Liver (tissue), 9 donors: ENCODE measurements around the gene SUN2. TPM values are rescaled to one million over a fixed set of nuclear protein-coding genes. Genes with fewer than 3 reads are reported as not detected.

Experiments
- DNase-seq: peaks from one replicate; pipeline ENCODE4 v3.0.0-alpha.2; 2017; ENCODE audit warnings: low spot score
- H3K27ac ChIP-seq, 2 donors: one replicate each; pipeline ENCODE4 v1.7.0; 2013; ENCODE audit warnings: inconsistent platforms in 2 of 2, low read length in 2 of 2, control low read depth in 1 of 2, low read depth in 1 of 2, mild to moderate bottlenecking in 1 of 2
- H3K27me3 ChIP-seq, 4 donors: one replicate each; pipeline versions ENCODE4 v1.6.1 to v1.7.0; 2013; ENCODE audit warnings: low read length in 3 of 4, inconsistent platforms in 1 of 4, mild to moderate bottlenecking in 1 of 4, moderate library complexity in 1 of 4; ENCODE audit not compliant: control insufficient read depth in 4 of 4, insufficient read depth in 4 of 4
- H3K36me3 ChIP-seq, 4 donors: one replicate each; pipeline versions ENCODE4 v1.6.1 to v1.7.0; 2013; ENCODE audit warnings: low read length in 3 of 4, mild to moderate bottlenecking in 3 of 4, low read depth in 1 of 4, moderate library complexity in 1 of 4; ENCODE audit not compliant: control insufficient read depth in 4 of 4, insufficient read depth in 3 of 4
- H3K4me1 ChIP-seq, 4 donors: one replicate each; pipeline versions ENCODE4 v1.6.1 to v1.7.0; 2013; ENCODE audit warnings: low read length in 3 of 4, mild to moderate bottlenecking in 3 of 4, moderate library complexity in 1 of 4; ENCODE audit not compliant: control insufficient read depth in 4 of 4, insufficient read depth in 4 of 4
- H3K4me3 ChIP-seq, 3 donors: one replicate each; pipeline versions ENCODE4 v1.6.1 to v1.7.0; 2013; ENCODE audit warnings: low read length in 3 of 3, control low read depth in 1 of 3, low read depth in 1 of 3, mild to moderate bottlenecking in 1 of 3
- H3K9ac ChIP-seq, 2 donors: one replicate each; pipeline ENCODE4 v1.7.0; 2013; ENCODE audit warnings: low read length in 2 of 2, mild to moderate bottlenecking in 2 of 2, moderate library complexity in 2 of 2, control low read depth in 1 of 2, low read depth in 1 of 2
- H3K9me3 ChIP-seq, 4 donors: one replicate each; pipeline versions ENCODE4 v1.6.1 to v1.7.0; 2013; ENCODE audit warnings: low read length in 3 of 4; ENCODE audit not compliant: control insufficient read depth in 4 of 4
- EGR1 ChIP-seq, 2 donors: IDR thresholded peaks; 2 replicates each; pipeline ENCODE4 v1.6.1; 2016 to 2018; ENCODE audit warnings: antibody characterized with exemption in 2 of 2, low read depth in 2 of 2
- FOXA2 ChIP-seq: IDR thresholded peaks from 2 replicates; pipeline ENCODE4 v1.6.1; 2016; ENCODE audit warnings: antibody characterized with exemption
- GABPA ChIP-seq, 2 donors: IDR thresholded peaks in 1 of 2; conservative IDR thresholded peaks in 1 of 2; 2 replicates each; pipeline ENCODE4 v1.6.1; 2016; ENCODE audit warnings: antibody characterized with exemption in 2 of 2, mild to moderate bottlenecking in 1 of 2, moderate library complexity in 1 of 2
- HNF4A ChIP-seq, 2 donors: conservative IDR thresholded peaks; 2 replicates each; pipeline ENCODE4 v1.6.1; 2016; ENCODE audit warnings: antibody characterized with exemption in 2 of 2, mild to moderate bottlenecking in 2 of 2
- JUND ChIP-seq, 2 donors: IDR thresholded peaks; 2 replicates each; pipeline ENCODE4 v1.6.1; 2016; ENCODE audit warnings: antibody characterized with exemption in 2 of 2
- MAX ChIP-seq: IDR thresholded peaks from 2 replicates; pipeline ENCODE4 v1.6.1; 2016; ENCODE audit warnings: antibody characterized with exemption
- RAD21 ChIP-seq, 2 donors: IDR thresholded peaks; 2 replicates each; pipeline ENCODE4 v1.6.1; 2016; ENCODE audit warnings: antibody characterized with exemption in 2 of 2, mild to moderate bottlenecking in 2 of 2
- SP1 ChIP-seq: IDR thresholded peaks from 2 replicates; pipeline ENCODE4 v1.6.1; 2018; ENCODE audit warnings: antibody characterized with exemption, mild to moderate bottlenecking
- YY1 ChIP-seq: IDR thresholded peaks from 2 replicates; pipeline ENCODE4 v1.6.1; 2016; ENCODE audit warnings: antibody characterized with exemption, mild to moderate bottlenecking
- ZBTB33 ChIP-seq: IDR thresholded peaks from 2 replicates; pipeline ENCODE4 v1.6.1; 2016; ENCODE audit warnings: antibody characterized with exemption
- WGBS: extraction: QIAGEN DNeasy Blood & Tissue Kit; methylation state at CpG from one replicate; pipeline ENCODE4 v1.1.7; 2013; 5-methylcytosine and 5-hydroxymethylcytosine counted together
- polyA plus RNA-seq, 2 donors: library from polyadenylated mRNA; stranded (reverse) in 1 of 2; unstranded in 1 of 2; fragments of 200-250 nt in 1 of 2; fragments of >200 nt in 1 of 2; fragmentation: Nextera tagmentation in 1 of 2; extraction: Ambion mirVana in 1 of 2; gene quantifications; one replicate each; pipeline versions ENCODE4 v1.2.1 to v1.2.3, GENCODE V29; 2013 to 2015
- total RNA-seq, 2 donors: library from RNA; depleted of rRNA; stranded (reverse); fragments of >200 nt; gene quantifications; one replicate each; pipeline ENCODE4 v1.2.3, GENCODE V29; 2014
- TF ChIP-seq, protein P1 (sequence below): fragments of 150-350 bp; IDR thresholded peaks from 2 replicates; pipeline ENCODE4 v1.5.1; 2017; ENCODE audit warnings: improper control_type of control experiment, low read depth, low read length; ENCODE audit not compliant: missing input control
- donor health status: healthy.
- donor health status: healthy.
- donor health status: healthy.
- donor health status: healthy.
- donor health status: healthy.

The SUN2 gene
- total and polyA plus RNA-seq, 4 donors: 13.1 to 170 (median 81.5) TPM

DNA sequence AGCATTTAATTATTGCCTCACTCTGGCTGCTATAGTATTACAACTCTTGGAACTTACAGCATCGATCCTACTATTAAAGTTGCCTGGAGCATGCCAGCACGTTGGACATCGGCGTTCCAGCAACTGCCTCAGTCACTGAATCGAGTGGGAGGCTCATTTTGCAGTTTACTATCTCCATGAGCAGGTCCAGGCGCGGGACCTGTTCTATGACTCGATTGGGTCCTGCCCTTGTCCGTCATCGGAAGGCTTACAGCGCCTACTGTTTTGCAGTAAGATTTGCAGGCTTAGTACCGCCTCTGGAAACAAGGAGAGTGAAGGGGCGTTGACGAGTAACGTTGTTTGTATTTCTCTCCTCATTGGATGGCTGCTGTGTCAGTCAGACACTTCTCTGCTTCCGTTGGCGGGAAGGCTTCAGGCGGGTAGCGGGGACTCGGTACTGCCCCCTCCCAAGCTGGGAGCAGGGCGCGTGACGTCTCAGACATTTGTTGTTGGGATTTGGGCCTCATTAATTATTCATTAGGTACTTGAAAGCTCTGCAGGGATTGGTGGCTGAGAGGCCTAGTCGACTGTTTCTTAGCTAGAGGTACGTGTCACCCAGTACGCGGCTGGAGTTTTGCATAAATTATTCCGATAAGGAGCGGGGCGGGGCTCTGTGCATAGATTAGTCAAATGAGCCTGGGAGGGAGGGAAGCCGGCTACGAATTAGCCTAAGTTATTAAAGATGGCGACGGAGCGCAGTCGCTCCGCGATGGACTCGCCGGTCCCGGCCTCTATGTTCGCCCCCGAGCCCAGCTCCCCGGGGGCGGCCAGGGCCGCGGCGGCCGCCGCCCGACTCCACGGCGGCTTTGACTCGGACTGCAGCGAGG, 50.3 kb downstream of the SUN2 start, which contains the start of gene GTPBP1 (continued):
- TF ChIP-seq JUND (IDR thresholded peaks at IDR 0.05) (peak; percentile 68 to 83), FOXA2 (no peak), ZBTB33 (peak; percentile 83)
- TF ChIP-seq, protein P1, sequence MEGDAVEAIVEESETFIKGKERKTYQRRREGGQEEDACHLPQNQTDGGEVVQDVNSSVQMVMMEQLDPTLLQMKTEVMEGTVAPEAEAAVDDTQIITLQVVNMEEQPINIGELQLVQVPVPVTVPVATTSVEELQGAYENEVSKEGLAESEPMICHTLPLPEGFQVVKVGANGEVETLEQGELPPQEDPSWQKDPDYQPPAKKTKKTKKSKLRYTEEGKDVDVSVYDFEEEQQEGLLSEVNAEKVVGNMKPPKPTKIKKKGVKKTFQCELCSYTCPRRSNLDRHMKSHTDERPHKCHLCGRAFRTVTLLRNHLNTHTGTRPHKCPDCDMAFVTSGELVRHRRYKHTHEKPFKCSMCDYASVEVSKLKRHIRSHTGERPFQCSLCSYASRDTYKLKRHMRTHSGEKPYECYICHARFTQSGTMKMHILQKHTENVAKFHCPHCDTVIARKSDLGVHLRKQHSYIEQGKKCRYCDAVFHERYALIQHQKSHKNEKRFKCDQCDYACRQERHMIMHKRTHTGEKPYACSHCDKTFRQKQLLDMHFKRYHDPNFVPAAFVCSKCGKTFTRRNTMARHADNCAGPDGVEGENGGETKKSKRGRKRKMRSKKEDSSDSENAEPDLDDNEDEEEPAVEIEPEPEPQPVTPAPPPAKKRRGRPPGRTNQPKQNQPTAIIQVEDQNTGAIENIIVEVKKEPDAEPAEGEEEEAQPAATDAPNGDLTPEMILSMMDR: peak; percentile 25

DNA sequence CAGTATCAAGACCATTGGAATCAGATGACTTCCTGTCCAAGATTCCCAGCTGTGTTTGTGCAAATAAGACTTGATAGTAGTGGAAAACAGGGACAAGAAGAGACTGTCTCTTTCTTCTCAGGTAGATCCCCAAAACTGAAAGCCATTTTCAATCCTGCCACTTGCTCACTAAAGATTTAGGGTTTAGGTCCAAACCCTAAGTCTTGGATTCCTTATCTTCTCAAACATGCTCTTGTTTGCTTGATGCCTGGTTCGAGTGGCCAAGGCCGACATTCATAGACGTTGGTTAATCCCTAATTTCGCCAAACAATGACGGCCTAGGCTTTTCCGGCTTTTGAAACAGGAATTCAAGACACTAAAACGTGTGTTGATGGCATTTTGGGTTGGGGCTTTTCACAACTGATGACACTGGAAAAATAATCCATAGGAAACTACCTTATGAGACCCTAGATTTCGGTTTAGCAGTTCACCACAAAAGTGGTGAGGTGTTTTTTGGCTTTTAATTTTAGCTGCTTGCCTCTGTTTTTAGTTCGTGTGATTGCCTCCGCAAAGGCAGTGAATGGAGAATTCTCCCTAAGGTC, 51.1 kb downstream of the SUN2 start:
- H3K4me1 ChIP-seq: peaks cover 0 to 37% (median 21%) of the 10 kb centered on the region in 4 donors
- DNase-seq: no peak
- H3K36me3 ChIP-seq: peaks cover 0 to 4% (median under 1%) of the 10 kb centered on the region in 4 donors
- no peaks in the 10 kb centered on the region for H3K9me3 ChIP-seq
- no peak for TF ChIP-seq MAX
- no peak for TF ChIP-seq FOXA2
- no peak for TF ChIP-seq GABPA (IDR thresholded peaks at IDR 0.05 in 1 of 2, conservative IDR thresholded peaks at IDR 0.05 in 1 of 2)
- TF ChIP-seq JUND (IDR thresholded peaks at IDR 0.05): no peak
- TF ChIP-seq HNF4A (conservative IDR thresholded peaks at IDR 0.05): no peak
- TF ChIP-seq, protein P1: no peak
- no peak for TF ChIP-seq EGR1 (IDR thresholded peaks at IDR 0.05; ENCODE audit: low read depth in 2 of 2)
- TF ChIP-seq SP1: no peak
- TF ChIP-seq ZBTB33: no peak
- no peak for TF ChIP-seq RAD21 (IDR thresholded peaks at IDR 0.05)
- TF ChIP-seq YY1: no peak
- H3K9ac ChIP-seq: peak overlapping the region; percentile 87 to 96
- H3K27ac ChIP-seq: peak overlapping the region; percentile 95 to 97
- H3K4me3 ChIP-seq: peak overlapping the region in 1 of 3 donors; percentile 6
- no peaks in the 10 kb centered on the region for H3K27me3 ChIP-seq
- WGBS: 8% methylated on average over 10 of the region's 10 CpGs
